HG03342 (cell line): ENCODE results near the gene MAPK7.

Source experiments
- ATAC-seq: cut with Tn5 transposase; IDR thresholded peaks from one replicate; pipeline ENCODE4 v1.9.1; 2021; ENCODE audit warnings: mild to moderate bottlenecking, moderate library complexity; ENCODE audit not compliant: unreplicated experiment

Gene MAPK7

DNA sequence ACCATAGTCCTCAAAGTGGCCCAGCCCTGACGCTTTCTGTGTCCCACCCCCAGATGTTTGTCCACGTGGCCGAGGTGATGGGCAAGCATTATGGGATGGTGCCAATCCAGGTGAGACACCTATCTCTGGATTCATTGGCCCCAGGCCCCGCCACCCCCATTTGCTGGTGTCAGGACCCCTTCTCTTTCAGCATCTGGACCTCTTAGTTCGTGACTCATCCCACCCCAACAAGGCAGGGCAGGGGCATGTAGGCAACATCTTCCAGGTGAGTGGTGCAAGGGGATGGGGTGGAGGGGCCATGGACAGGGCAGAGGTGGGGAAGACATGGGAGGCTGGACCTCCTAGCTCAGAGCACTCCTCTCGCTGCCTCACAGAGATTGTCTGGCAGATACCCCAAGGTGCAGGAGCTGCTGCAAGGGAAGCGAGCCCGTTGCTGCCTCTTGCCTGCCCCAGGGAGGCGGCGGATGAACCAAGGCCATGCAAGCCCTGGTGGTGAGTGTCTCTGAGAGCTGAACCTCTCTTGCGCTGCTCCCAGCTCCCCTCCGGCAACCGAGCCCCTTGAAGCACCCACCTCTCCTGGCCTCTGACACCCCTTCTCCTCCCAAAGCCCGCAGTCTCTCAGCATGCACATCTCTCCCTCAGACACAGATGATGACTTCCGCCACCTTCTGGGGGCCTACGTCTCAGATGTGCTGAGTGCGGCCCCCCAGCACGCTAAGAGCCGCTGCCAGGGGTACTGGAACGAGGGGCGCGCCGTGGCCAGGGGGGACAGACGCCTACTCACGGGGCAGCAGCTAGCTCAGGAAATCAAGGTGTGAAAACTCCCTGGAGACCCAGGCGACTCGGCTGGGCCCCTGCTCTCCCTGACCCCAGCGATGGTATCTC is 36.3 kb downstream of the MAPK7 start:
- no peak for ATAC-seq

DNA sequence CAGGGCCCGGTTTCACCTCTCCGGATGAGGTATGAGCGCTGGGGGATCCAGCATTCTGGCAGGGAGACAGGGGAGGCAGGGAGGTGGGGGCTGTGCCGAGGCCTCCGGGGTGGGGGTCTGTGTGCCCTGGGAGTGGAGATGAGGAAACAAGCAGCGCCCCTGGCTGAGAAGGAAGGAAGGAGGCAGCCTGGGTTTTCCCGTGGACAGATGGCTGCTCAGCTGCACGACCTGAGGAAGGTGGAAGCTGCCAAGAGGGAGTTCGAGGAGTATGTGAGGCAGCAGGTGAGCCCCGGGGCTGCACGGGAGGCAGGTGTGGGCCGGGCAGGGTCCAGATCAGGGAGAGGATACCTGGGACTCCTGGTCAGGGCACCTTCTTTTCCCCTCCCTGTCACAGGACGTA is 37.0 kb downstream of the MAPK7 start:
- ATAC-seq = no peak

DNA sequence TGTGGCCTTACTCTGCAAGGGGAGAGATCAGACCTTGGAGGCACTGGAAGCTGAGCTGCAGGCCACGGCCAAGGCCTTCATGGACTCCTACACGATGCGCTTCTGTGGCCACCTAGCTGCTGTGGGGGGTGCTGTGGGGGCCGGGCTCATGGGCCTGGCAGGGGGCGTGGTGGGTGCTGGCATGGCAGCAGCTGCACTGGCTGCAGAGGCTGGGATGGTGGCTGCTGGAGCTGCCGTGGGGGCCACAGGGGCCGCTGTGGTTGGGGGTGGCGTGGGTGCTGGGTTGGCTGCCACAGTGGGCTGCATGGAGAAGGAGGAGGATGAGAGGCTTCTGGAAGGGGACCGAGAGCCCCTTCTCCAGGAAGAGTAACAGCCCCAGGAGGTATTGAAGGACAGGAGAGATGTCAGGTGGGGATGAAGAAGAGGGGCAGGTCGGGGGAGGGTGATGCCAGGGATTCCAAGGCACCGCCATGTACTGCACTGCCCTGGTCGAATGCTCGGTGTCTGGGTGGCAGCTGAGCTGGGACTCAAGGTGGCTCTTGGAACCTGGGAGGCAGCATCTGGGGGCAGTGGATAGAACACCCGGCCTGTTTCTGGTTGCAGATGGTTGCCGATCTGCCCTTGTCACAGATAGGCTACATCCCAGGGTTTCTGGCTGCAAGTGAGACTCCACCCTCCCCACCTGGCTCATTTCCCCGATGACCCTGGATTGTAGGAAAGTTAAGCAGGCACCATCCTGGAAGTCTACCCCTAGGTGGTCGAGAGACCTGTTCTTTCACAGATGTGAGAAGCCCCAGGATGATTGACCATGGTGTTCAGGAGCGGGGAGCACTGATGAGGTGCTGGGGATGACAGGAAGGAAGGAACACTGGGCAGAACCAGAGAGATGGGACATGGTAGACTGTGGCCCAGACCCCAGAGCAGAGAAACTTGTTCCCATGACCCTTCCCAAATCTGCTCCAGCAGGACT is 37.8 kb downstream of the MAPK7 start:
- ATAC-seq = no peak

DNA sequence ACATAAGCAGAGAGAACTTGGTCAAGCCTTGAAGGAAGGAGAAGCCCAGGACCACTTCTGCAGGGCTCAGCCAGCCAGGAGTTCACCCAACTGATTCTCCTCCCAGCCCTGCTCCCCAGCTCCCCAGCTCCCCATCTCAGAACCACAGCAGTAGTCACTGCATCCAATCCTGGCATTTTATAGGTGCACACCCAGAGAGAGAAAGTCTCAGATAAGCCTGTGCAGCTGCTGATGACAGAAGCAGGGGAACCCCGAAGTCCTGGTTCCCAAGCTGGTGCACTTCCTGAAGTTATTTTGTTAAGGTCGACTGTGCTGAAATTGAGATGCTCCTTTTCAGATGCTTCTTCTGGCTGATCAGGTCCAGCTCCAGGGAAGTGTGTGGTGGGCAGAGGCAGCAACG is 39.3 kb downstream of the MAPK7 start:
- no peak for ATAC-seq

DNA sequence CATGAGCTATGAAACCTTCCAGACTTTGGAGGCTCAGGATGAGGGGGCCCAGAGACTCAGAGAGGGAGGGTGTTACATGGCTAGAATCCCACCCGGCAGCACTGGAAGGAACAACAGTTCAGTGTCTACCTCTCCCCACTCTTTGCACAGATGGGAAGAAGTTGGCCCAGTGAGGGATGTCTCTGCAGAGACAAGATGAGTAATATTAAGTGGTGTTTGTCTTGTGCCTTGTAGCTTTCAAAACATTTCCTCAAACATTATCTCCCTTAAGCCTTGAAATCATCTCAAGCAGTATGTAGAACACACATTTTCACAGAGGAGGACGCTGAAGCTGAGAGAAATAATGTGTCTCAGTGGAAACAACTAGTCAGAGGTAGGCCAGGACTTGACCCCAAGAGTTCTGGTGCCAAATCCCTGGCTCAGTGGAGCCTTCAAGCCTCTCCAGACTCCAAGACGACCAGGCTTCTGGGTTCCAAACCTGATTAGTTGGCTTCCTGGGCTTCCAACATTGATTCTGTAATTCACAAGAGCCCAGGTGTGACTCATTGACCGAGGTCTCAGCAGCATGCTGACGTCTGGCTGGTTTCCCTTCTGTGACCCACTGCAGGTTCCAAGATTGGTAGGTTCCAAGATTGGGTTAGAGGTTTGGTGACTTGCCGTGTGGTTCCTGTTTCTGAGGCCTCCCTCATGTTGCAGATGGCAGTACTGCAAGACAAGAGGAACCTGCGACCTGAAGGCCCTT is 40.1 kb downstream of the MAPK7 start:
- no peak for ATAC-seq

- ATAC-seq = no peak
Measured at GRCh38 chr17:19421219-19421618, 42.9 kb downstream of the MAPK7 start.

GRCh38 chr17:19421926-19422325 is 43.6 kb downstream of the MAPK7 start:
- ATAC-seq = no peak

DNA sequence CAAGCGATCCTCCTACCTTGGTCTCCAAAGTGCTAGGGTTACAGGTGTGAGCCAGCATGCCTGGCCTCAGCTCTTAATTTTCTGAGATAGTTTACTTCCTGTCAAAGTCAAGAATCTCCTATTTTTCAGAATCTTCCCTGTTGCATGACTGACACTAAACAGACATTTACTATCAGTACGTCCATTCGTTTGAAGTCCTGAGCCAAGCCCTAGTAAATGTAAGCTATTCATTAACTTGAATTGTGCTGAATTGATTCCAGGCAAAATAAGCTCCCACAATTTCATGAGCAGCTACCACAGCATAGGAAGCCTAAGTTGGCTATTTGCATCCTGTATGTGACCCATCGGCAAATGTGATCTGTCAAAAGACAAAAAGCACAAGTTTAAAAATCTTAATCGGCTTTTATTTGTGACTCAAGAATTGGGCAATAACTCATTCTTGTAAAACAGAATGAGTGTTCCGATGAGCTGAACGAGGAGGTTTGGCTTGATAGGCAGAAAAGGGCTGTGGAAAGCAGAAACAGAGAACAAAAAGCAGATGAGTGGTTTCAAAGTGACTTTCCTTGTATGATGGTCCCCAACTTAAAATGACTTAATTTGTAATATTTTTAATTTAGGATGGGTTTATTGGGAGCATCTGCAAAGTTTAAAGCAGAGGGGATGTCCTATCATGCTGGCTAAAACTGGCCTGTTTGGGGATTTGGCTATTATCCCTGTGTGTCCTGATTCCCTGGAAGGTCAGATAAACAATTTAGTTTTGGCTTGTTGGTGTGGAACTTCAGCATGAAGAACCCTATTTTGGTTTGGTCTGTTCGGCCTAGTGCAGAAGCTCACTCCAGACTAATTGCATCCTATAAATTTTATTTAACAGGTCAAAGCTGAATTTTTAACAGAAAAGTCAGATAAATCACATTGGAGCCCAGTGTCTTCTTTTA is 46.9 kb downstream of the MAPK7 start:
- ATAC-seq = no peak

DNA sequence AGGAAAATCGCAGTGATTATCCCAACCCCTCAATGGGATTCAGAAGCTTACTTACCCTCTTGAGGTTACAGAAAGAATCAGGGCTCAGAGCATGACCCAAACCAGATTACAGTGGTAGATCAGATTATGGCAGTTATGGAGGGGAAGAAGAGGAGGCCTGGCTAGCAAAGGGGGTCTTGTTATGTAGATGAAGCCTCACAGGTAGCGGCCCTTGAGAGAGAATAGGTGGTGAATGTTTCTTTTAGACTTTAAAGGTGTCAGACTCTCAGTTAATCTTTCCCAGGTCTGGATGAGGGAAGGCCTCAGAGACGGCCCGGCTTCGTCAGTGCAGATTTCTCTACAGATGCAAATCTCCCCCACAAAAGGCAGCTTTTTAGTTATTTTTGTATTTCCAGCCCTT is 48.3 kb downstream of the MAPK7 start:
- no peak for ATAC-seq

GRCh38 chr17:19431691-19432090 is 53.4 kb downstream of the MAPK7 start:
- no peak for ATAC-seq
